ENCODE measurements around the gene NGRN. TPM values are rescaled to one million over a fixed set of nuclear protein-coding genes. Genes with fewer than 3 reads are reported as not detected.

NGRN gene, protein sequence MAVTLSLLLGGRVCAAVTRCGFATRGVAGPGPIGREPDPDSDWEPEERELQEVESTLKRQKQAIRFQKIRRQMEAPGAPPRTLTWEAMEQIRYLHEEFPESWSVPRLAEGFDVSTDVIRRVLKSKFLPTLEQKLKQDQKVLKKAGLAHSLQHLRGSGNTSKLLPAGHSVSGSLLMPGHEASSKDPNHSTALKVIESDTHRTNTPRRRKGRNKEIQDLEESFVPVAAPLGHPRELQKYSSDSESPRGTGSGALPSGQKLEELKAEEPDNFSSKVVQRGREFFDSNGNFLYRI
- total RNA-seq (ENCODE audit: low replicate concordance): 67.2 and 76.3 TPM in 2 replicates

- H3K4me3 ChIP-seq (ENCODE audit: low read depth, low read length): peak within 1 kb of the TSS; percentile 87
- TF ChIP-seq, protein P1, sequence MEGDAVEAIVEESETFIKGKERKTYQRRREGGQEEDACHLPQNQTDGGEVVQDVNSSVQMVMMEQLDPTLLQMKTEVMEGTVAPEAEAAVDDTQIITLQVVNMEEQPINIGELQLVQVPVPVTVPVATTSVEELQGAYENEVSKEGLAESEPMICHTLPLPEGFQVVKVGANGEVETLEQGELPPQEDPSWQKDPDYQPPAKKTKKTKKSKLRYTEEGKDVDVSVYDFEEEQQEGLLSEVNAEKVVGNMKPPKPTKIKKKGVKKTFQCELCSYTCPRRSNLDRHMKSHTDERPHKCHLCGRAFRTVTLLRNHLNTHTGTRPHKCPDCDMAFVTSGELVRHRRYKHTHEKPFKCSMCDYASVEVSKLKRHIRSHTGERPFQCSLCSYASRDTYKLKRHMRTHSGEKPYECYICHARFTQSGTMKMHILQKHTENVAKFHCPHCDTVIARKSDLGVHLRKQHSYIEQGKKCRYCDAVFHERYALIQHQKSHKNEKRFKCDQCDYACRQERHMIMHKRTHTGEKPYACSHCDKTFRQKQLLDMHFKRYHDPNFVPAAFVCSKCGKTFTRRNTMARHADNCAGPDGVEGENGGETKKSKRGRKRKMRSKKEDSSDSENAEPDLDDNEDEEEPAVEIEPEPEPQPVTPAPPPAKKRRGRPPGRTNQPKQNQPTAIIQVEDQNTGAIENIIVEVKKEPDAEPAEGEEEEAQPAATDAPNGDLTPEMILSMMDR (IDR thresholded peaks at IDR 0.05; ENCODE audit: insufficient read depth, low read length): no peak
- peak; percentile 88 for DNase-seq (ENCODE audit: low read depth)
These were observed at the start of gene NGRN for GRCh38 chr15:90265271-90266060. TSS of gene NGRN (plus strand) at chr15:90265672. CDS start at chr15:90265713, 41 bp downstream.

- TF ChIP-seq, protein P1 (IDR thresholded peaks at IDR 0.05; ENCODE audit: insufficient read depth, low read length): no peak
- DNase-seq (ENCODE audit: low read depth): no peak
- H3K4me3 ChIP-seq (ENCODE audit: low read depth, low read length): no peak overlapping the region
These were observed 47.6 kb upstream of the NGRN start for GRCh38 chr15:90217671-90218394.

- TF ChIP-seq, protein P1 (IDR thresholded peaks at IDR 0.05; ENCODE audit: insufficient read depth, low read length): peak; percentile 65
- no peak for DNase-seq (ENCODE audit: low read depth)
- H3K4me3 ChIP-seq (ENCODE audit: low read depth, low read length): no peak overlapping the region
These were observed 45.9 kb upstream of the NGRN start for GRCh38 chr15:90219421-90220141.

- TF ChIP-seq, protein P1 (IDR thresholded peaks at IDR 0.05; ENCODE audit: insufficient read depth, low read length): peak; percentile 93
- no peak overlapping the region for H3K4me3 ChIP-seq (ENCODE audit: low read depth, low read length)
- DNase-seq (ENCODE audit: low read depth): peak; percentile 95
These were observed 44.1 kb upstream of the NGRN start for GRCh38 chr15:90221246-90221900.

DNA sequence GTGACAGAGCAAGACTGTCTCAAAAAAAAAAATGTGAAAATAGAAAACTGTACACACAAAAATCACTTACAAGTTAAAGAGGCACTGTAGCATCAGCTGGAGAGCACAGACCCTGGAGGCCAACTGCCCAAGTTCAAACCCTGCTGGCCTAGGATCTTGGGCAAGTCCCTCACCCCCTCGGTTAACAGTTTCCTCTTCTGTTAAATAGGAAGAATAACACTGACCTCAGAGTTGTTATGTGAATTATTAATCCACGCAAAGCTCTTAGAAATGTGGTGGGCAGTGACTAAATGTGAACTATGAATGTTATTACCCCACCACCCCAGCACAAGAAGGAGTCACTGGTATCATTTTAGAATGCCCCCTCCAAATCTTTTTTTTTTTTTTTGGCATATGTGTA, 42.9 kb upstream of the NGRN start:
- TF ChIP-seq, protein P1 (IDR thresholded peaks at IDR 0.05; ENCODE audit: insufficient read depth, low read length): no peak
- no peak for DNase-seq (ENCODE audit: low read depth)
- H3K4me3 ChIP-seq (ENCODE audit: low read depth, low read length): no peak overlapping the region
